Neuronal stem cell (in vitro differentiated cells): ENCODE data around the gene WFDC5.

Source experiments
- DNase-seq: peaks from one replicate; pipeline ENCODE4 v3.0.0-alpha.2; 2013; ENCODE audit warnings: low spot score
- H2AFZ ChIP-seq: one replicate; pipeline ENCODE4 v1.6.1; 2013; ENCODE audit warnings: mild to moderate bottlenecking, low read length, inconsistent platforms
- H2AK5ac ChIP-seq: 2 replicates; pipeline ENCODE4 v1.6.1; 2013; ENCODE audit warnings: low read depth, mild to moderate bottlenecking, inconsistent platforms, low read length, moderate library complexity, mixed read lengths
- H2BK120ac ChIP-seq: 2 replicates; pipeline ENCODE4 v1.6.1; 2013; ENCODE audit warnings: low read depth, mild to moderate bottlenecking, inconsistent platforms, low read length, moderate library complexity, mixed read lengths
- H2BK12ac ChIP-seq: one replicate; pipeline ENCODE4 v1.6.1; 2013; ENCODE audit warnings: low read length, inconsistent platforms
- H2BK15ac ChIP-seq: 2 replicates; pipeline ENCODE4 v1.6.1; 2013; ENCODE audit warnings: mild to moderate bottlenecking, low read length, inconsistent platforms, mixed read lengths
- H2BK5ac ChIP-seq: one replicate; pipeline ENCODE4 v1.6.1; 2013; ENCODE audit warnings: inconsistent platforms, mild to moderate bottlenecking, low read length, moderate library complexity
- H3K14ac ChIP-seq: one replicate; pipeline ENCODE4 v1.6.1; 2013; ENCODE audit warnings: low read length, inconsistent platforms
- H3K18ac ChIP-seq: 2 replicates; pipeline ENCODE4 v1.6.1; 2013; ENCODE audit warnings: low read length, inconsistent platforms
- H3K23ac ChIP-seq: 2 replicates; pipeline ENCODE4 v1.6.1; 2013; ENCODE audit warnings: low read depth, mild to moderate bottlenecking, mixed read lengths, low read length, inconsistent platforms; ENCODE audit not compliant: poor library complexity
- H3K27ac ChIP-seq: replicated peaks from 3 replicates; pipeline ENCODE4 v1.5.1; 2013; ENCODE audit warnings: low read length, inconsistent platforms
- H3K27me3 ChIP-seq, 3 experiments: 2 replicates each; pipeline ENCODE4 v1.6.1; 2013; ENCODE audit warnings: low read length in 3 of 3, mild to moderate bottlenecking in 2 of 3, inconsistent platforms in 1 of 3, low read depth in 1 of 3, mixed read lengths in 1 of 3, moderate library complexity in 1 of 3; ENCODE audit not compliant: control insufficient read depth in 3 of 3, insufficient read depth in 3 of 3
- H3K36me3 ChIP-seq, 2 donors: replicated peaks in 1 of 2; 2 replicates each; pipeline ENCODE4 v1.6.1; 2013; ENCODE audit warnings: low read length in 2 of 2; ENCODE audit not compliant: control insufficient read depth in 2 of 2, insufficient read depth in 2 of 2
- H3K4ac ChIP-seq: 2 replicates; pipeline ENCODE4 v1.6.1; 2013; ENCODE audit warnings: inconsistent platforms, mild to moderate bottlenecking, low read length, moderate library complexity
- H3K4me1 ChIP-seq, 2 donors: 1 replicate in 1 of 2; 2 replicates in 1 of 2; pipeline ENCODE4 v1.6.1; 2013; ENCODE audit warnings: low read length in 2 of 2, low read depth in 1 of 2; ENCODE audit not compliant: control insufficient read depth in 2 of 2, insufficient read depth in 1 of 2
- H3K4me2 ChIP-seq: one replicate; pipeline ENCODE4 v1.6.1; 2013; ENCODE audit warnings: mild to moderate bottlenecking, low read length, inconsistent platforms; ENCODE audit not compliant: insufficient read depth, poor library complexity, severe bottlenecking
- H3K4me3 ChIP-seq, 2 donors: 2 replicates each; pipeline ENCODE4 v1.5.1; 2013; ENCODE audit warnings: low read length in 2 of 2, mild to moderate bottlenecking in 2 of 2, inconsistent platforms in 1 of 2, moderate library complexity in 1 of 2
- H3K79me1 ChIP-seq: one replicate; pipeline ENCODE4 v1.6.1; 2013; ENCODE audit warnings: low read depth, mild to moderate bottlenecking, inconsistent platforms, low read length, moderate library complexity
- H3K9ac ChIP-seq: one replicate; pipeline ENCODE4 v1.6.1; 2013; ENCODE audit warnings: mild to moderate bottlenecking, low read depth, low read length, inconsistent platforms; ENCODE audit not compliant: poor library complexity
- H3K9me3 ChIP-seq, 2 donors: replicated peaks in 1 of 2; 2 replicates each; pipeline versions ENCODE3 to v1.6.1; 2013; ENCODE audit warnings: low read length in 2 of 2, mild to moderate bottlenecking in 2 of 2, inconsistent platforms in 1 of 2, low read depth in 1 of 2, mixed read lengths in 1 of 2, moderate library complexity in 1 of 2; ENCODE audit not compliant: control insufficient read depth in 2 of 2, insufficient read depth in 1 of 2
- H4K8ac ChIP-seq: one replicate; pipeline ENCODE4 v1.6.1; 2013; ENCODE audit warnings: low read depth, mild to moderate bottlenecking, inconsistent platforms, low read length, moderate library complexity
- H4K91ac ChIP-seq: one replicate; pipeline ENCODE4 v1.6.1; 2013; ENCODE audit warnings: low read length, low read depth, mild to moderate bottlenecking, inconsistent platforms; ENCODE audit not compliant: poor library complexity
- WGBS, 2 donors: extraction: QIAGEN DNeasy Blood & Tissue Kit; methylation state at CpG; one replicate each; pipeline ENCODE4 v1.1.7; 2013; ENCODE audit warnings: missing lambda C conversion rate in 2 of 2, mixed read lengths in 1 of 2; ENCODE audit not compliant: insufficient read length in 2 of 2, insufficient replicate concordance in 1 of 2; ENCODE audit errors: extremely low coverage in 2 of 2; 5-methylcytosine and 5-hydroxymethylcytosine counted together

The WFDC5 gene

GRCh38 chr20:45121388-45121787, 6.4 kb upstream of the WFDC5 start:
- Histone ChIP-seq H2AK5ac (no peak overlapping the region), H2BK120ac (no peak overlapping the region), H3K79me1 (no peaks in the 10 kb centered on the region), H3K23ac (no peak overlapping the region), H3K14ac (no peak overlapping the region), H3K4me3 (no peak overlapping the region), H4K8ac (no peak overlapping the region), H3K27me3 (peaks cover 0 to 5% (median 0%) of the 10 kb centered on the region in 3 experiments), H3K4me1 (no peaks in the 10 kb centered on the region), H3K9ac (no peak overlapping the region), H2BK5ac (no peak overlapping the region), H3K4me2 (no peak overlapping the region), H3K18ac (no peak overlapping the region), H3K27ac (no peak overlapping the region), H3K9me3 (no peaks in the 10 kb centered on the region), H3K4ac (no peak overlapping the region), H2BK15ac (no peak overlapping the region), H2BK12ac (no peak overlapping the region), H4K91ac (no peak overlapping the region), H2AFZ (no peak overlapping the region), H3K36me3 (no peaks in the 10 kb centered on the region)
- no CpG with 5 or more reads among the region's 2 CpGs for WGBS, 2 donors
- DNase-seq: no peak

GRCh38 chr20:45119556-45120266, 4.7 kb upstream of the WFDC5 start:
- Histone ChIP-seq H4K8ac (no peak overlapping the region), H2BK12ac (no peak overlapping the region), H3K27ac (no peak overlapping the region), H3K79me1 (no peaks in the 10 kb centered on the region), H3K18ac (no peak overlapping the region), H2AFZ (no peak overlapping the region), H2BK5ac (no peak overlapping the region), H3K23ac (no peak overlapping the region), H3K4me3 (no peak overlapping the region), H3K4ac (no peak overlapping the region), H3K9ac (no peak overlapping the region), H2BK15ac (no peak overlapping the region), H3K36me3 (no peaks in the 10 kb centered on the region), H3K4me1 (peaks cover 0 to 1% of the 10 kb centered on the region in 2 donors), H3K14ac (no peak overlapping the region), H2AK5ac (no peak overlapping the region), H3K9me3 (no peaks in the 10 kb centered on the region), H2BK120ac (no peak overlapping the region), H3K27me3 (peaks cover 0 to 19% (median 0%) of the 10 kb centered on the region in 3 experiments), H4K91ac (no peak overlapping the region), H3K4me2 (no peak overlapping the region)
- no CpG with 5 or more reads among the region's 2 CpGs for WGBS, 2 donors
- DNase-seq: no peak

GRCh38 chr20:45118028-45118427, 3.1 kb upstream of the WFDC5 start:
- peaks cover 0 to 27% (median 0%) of the 10 kb centered on the region in 3 experiments for H3K27me3 ChIP-seq
- no peak overlapping the region for H2BK15ac ChIP-seq
- H3K18ac ChIP-seq: no peak overlapping the region
- H3K4me2 ChIP-seq: no peak overlapping the region
- no peaks in the 10 kb centered on the region for H3K9me3 ChIP-seq
- no peak overlapping the region for H2AFZ ChIP-seq
- H2AK5ac ChIP-seq: no peak overlapping the region
- no peak overlapping the region for H2BK120ac ChIP-seq
- no CpG with 5 or more reads among the region's 2 CpGs for WGBS, 2 donors
- no peak overlapping the region for H3K27ac ChIP-seq
- H3K4ac ChIP-seq: no peak overlapping the region
- H3K9ac ChIP-seq: no peak overlapping the region
- no peak overlapping the region for H3K4me3 ChIP-seq
- H2BK12ac ChIP-seq: no peak overlapping the region
- no peak overlapping the region for H4K8ac ChIP-seq
- H4K91ac ChIP-seq: no peak overlapping the region
- no peaks in the 10 kb centered on the region for H3K36me3 ChIP-seq
- DNase-seq: no peak
- peaks cover 0 to 1% of the 10 kb centered on the region in 2 donors for H3K4me1 ChIP-seq
- H3K23ac ChIP-seq: no peak overlapping the region
- no peak overlapping the region for H2BK5ac ChIP-seq
- H3K14ac ChIP-seq: no peak overlapping the region
- no peaks in the 10 kb centered on the region for H3K79me1 ChIP-seq

GRCh38 chr20:45117581-45117980, 2.6 kb upstream of the WFDC5 start:
- Histone ChIP-seq H3K4me3 (no peak overlapping the region), H3K27ac (no peak overlapping the region), H3K4me1 (peaks cover 0 to 1% of the 10 kb centered on the region in 2 donors), H3K79me1 (no peaks in the 10 kb centered on the region), H4K91ac (no peak overlapping the region), H3K14ac (no peak overlapping the region), H3K36me3 (no peaks in the 10 kb centered on the region), H3K9me3 (no peaks in the 10 kb centered on the region), H3K9ac (no peak overlapping the region), H4K8ac (no peak overlapping the region), H2BK12ac (no peak overlapping the region), H2AK5ac (no peak overlapping the region), H2BK15ac (no peak overlapping the region), H3K4ac (no peak overlapping the region), H2AFZ (no peak overlapping the region), H3K18ac (no peak overlapping the region), H2BK5ac (no peak overlapping the region), H3K4me2 (no peak overlapping the region), H3K27me3 (peaks cover 0 to 27% (median 0%) of the 10 kb centered on the region in 3 experiments), H3K23ac (no peak overlapping the region), H2BK120ac (no peak overlapping the region)
- DNase-seq: no peak
- no CpG with 5 or more reads among the region's 4 CpGs for WGBS, 2 donors
